Stimulated activated naive CD4-positive, alpha-beta T cell treated with Interleukin-2 at 50 U/mL for 16 hours (primary cell): ENCODE measurements around the gene MUCL1.

Experiments used
- DNase-seq: peaks from one replicate; lab custom pipeline; 2025; lab: John Stamatoyannopoulos, UW

The MUCL1 gene

DNA sequence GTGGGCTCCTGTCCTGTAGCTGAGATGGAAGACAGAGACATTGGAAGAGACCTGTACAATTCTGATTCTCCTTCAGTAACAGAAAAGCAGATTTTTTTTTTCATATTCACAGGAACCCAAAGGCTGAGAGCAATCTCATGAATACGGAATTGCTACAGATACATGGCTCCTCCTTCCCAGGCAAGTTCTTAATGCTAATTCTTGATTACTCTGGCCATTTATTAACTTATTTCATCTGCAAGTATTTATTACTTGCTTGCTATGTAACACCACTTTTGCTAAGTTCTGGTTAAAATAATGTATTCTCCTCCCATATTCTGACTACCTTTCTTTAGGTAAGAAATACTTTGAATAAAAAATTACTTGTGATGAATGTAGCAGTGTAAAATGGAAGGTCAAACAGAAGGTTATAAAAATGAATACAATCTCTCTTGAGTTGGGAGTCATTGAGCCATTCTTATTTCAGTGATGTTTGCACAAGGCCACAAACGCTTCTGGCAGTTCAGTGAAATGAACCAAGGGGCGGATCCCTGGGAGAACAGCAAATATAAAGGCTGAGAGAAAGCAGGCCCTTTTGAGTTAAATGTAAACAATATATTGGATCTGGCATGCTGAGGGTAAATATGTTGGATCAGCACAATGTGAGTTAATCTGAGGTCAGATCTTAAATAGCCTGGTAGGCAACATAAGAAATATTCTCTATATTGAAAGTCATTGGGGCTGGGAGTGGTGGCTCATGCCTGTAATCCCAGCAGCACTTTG is 37.6 kb downstream of the MUCL1 start:
- DNase-seq = no peak
